NCI-H2196 treated with DMSO at 0.1 percent for 48 hours (cell line): ENCODE measurements around the gene FRMD4A.

Source experiments
- DNase-seq: peaks from one replicate; lab custom pipeline; 2025; ENCODE audit not compliant: unreplicated experiment; lab: John Stamatoyannopoulos, UW

FRMD4A gene

GRCh38 chr10:13665516-13666262, 665.0 kb downstream of the FRMD4A start:
- DNase-seq = no peak

- no peak for DNase-seq
Measured at GRCh38 chr10:13661256-13661655, 669.5 kb downstream of the FRMD4A start.

GRCh38 chr10:13660551-13660920, 670.2 kb downstream of the FRMD4A start:
- DNase-seq = no peak

- DNase-seq = no peak
Measured at GRCh38 chr10:13659887-13660550, 670.7 kb downstream of the FRMD4A start.

- DNase-seq = no peak
Measured at GRCh38 chr10:13658871-13659685, 671.6 kb downstream of the FRMD4A start.

- DNase-seq = no peak
Measured at GRCh38 chr10:13658264-13658663, 672.5 kb downstream of the FRMD4A start.

- no peak for DNase-seq
Measured at GRCh38 chr10:13657101-13657680, 673.5 kb downstream of the FRMD4A start.

- DNase-seq = no peak
Measured at GRCh38 chr10:13656337-13657100, 674.2 kb downstream of the FRMD4A start.

GRCh38 chr10:13654846-13655245, 675.9 kb downstream of the FRMD4A start:
- no peak for DNase-seq

GRCh38 chr10:13654118-13654830, 676.5 kb downstream of the FRMD4A start:
- DNase-seq = no peak

GRCh38 chr10:13652860-13653259, 677.9 kb downstream of the FRMD4A start:
- no peak for DNase-seq

GRCh38 chr10:13651969-13652720, 678.6 kb downstream of the FRMD4A start:
- no peak for DNase-seq

GRCh38 chr10:13650961-13651360, 679.8 kb downstream of the FRMD4A start:
- no peak for DNase-seq

- no peak for DNase-seq
Measured at GRCh38 chr10:13649844-13650520, 680.7 kb downstream of the FRMD4A start.

- no peak for DNase-seq
Measured at GRCh38 chr10:13648425-13648824, 682.3 kb downstream of the FRMD4A start.

GRCh38 chr10:13644866-13645265, 685.9 kb downstream of the FRMD4A start:
- no peak for DNase-seq

GRCh38 chr10:13643016-13643415, 687.7 kb downstream of the FRMD4A start:
- DNase-seq = no peak

GRCh38 chr10:13642293-13642692, 688.4 kb downstream of the FRMD4A start:
- no peak for DNase-seq

GRCh38 chr10:13637894-13638293, 692.8 kb downstream of the FRMD4A start:
- no peak for DNase-seq
